Astrocyte of the spinal cord (primary cell): ENCODE data around the gene SLC17A2.

Source experiments
- DNase-seq: peaks from one replicate; pipeline ENCODE4 v3.0.0; 2011; ENCODE audit warnings: low read depth, low spot score
- H3K4me3 ChIP-seq: 2 replicates; pipeline ENCODE4 v1.5.1; 2011; ENCODE audit warnings: low read depth, mild to moderate bottlenecking, low read length, moderate library complexity
- CTCF ChIP-seq: IDR thresholded peaks from 2 replicates; pipeline ENCODE4 v1.5.1; 2012; ENCODE audit warnings: low read depth, mild to moderate bottlenecking, low read length, inconsistent platforms
- in situ Hi-C: cut with HindIII; loops from 2 replicates; pipeline ENCODE4 v1.10.0; 2017; ENCODE audit warnings: low sequenced_read_pairs

Gene SLC17A2

GRCh38 chr6:25874118-25874517 lies 56.4 kb downstream of the SLC17A2 start, which contains the start of gene SLC17A3:
SLC17A3 (minus strand) TSS chr6:25874243; CDS start chr6:25868387, 5,856 bp downstream.
- no peak within 1 kb of the TSS for H3K4me3 ChIP-seq
- DNase-seq: no peak
- in situ Hi-C loops: no loop called here
- TF ChIP-seq CTCF: no peak

DNA sequence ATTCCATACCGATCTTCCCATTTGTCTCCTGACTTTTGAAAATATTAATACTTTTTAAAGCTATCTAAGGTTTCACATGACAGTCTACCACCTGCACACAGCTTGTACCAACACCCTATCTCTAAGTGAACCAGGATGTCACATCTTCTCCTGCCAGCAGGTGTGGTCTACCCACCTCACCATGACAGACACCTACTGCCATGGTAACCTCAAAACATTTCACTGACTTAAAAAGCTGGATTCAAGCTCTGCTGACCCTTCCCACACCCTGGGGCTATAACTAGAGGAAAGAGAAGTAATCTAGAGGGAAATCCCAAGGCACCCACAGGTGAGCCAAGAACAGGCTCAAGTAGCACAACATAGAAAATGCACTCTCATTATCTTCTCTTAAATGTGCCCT lies 57.7 kb downstream of the SLC17A2 start:
- DNase-seq: no peak

DNA sequence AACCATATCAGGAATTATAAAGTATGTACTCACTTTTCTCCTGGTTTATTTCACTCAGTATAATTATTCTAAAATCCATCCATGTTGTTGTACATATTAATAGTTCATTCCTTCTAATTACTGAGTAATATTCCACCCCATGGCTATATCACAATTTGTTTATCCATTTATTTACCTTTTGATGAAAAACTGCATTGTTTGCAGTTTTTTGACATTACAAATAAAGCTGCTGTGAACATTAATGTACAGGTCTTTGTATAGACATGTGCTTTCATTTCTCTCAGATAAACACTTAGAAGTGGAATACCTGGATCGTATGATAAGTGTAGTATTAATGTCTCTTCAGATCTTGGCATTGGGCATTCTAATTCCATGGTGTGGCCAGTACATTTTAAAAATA lies 60.7 kb downstream of the SLC17A2 start:
- no peak overlapping the region for H3K4me3 ChIP-seq
- DNase-seq: no peak
- no peak for TF ChIP-seq CTCF
- in situ Hi-C loops: no loop called here

More for the DNA sequence above, 57.7 kb downstream of the SLC17A2 start:
- no peak overlapping the region for H3K4me3 ChIP-seq
- in situ Hi-C loops: no loop called here
- no peak for TF ChIP-seq CTCF

- DNase-seq: no peak
- no peak for TF ChIP-seq CTCF
- in situ Hi-C loops: no loop called here
- H3K4me3 ChIP-seq: no peak overlapping the region
Measured at GRCh38 chr6:25868436-25869183, 61.9 kb downstream of the SLC17A2 start.

GRCh38 chr6:25866011-25866410 lies 64.5 kb downstream of the SLC17A2 start:
- DNase-seq: no peak
- H3K4me3 ChIP-seq: no peak overlapping the region
- in situ Hi-C loops: no loop called here
- TF ChIP-seq CTCF: no peak

GRCh38 chr6:25863360-25863759 lies 67.1 kb downstream of the SLC17A2 start:
- H3K4me3 ChIP-seq: no peak overlapping the region
- DNase-seq: no peak
- no peak for TF ChIP-seq CTCF
- in situ Hi-C loops: no loop called here
